LNCaP clone FGC (cell line): ENCODE results near the gene PPP2R3A.

ENCODE experiments used
- DNase-seq: peaks from one replicate; pipeline ENCODE4 v3.0.0-alpha.2; 2011; ENCODE audit warnings: low read depth
- H3K4me3 ChIP-seq: 2 replicates; pipeline ENCODE4 v1.5.1; 2011; ENCODE audit warnings: mild to moderate bottlenecking, low read depth, low read length, control low read depth
- TF ChIP-seq, protein P1 (sequence below): IDR thresholded peaks from 2 replicates; pipeline ENCODE4 v1.5.1; 2012; ENCODE audit warnings: mild to moderate bottlenecking; ENCODE audit not compliant: control insufficient read depth, insufficient read depth; ENCODE audit errors: extremely low read depth

PPP2R3A gene

GRCh38 chr3:135944831-135945230 lies 20.7 kb upstream of the PPP2R3A start:
- DNase-seq, result no peak
- TF ChIP-seq, protein P1, sequence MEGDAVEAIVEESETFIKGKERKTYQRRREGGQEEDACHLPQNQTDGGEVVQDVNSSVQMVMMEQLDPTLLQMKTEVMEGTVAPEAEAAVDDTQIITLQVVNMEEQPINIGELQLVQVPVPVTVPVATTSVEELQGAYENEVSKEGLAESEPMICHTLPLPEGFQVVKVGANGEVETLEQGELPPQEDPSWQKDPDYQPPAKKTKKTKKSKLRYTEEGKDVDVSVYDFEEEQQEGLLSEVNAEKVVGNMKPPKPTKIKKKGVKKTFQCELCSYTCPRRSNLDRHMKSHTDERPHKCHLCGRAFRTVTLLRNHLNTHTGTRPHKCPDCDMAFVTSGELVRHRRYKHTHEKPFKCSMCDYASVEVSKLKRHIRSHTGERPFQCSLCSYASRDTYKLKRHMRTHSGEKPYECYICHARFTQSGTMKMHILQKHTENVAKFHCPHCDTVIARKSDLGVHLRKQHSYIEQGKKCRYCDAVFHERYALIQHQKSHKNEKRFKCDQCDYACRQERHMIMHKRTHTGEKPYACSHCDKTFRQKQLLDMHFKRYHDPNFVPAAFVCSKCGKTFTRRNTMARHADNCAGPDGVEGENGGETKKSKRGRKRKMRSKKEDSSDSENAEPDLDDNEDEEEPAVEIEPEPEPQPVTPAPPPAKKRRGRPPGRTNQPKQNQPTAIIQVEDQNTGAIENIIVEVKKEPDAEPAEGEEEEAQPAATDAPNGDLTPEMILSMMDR, result no peak
- H3K4me3 ChIP-seq, result no peak overlapping the region

DNA sequence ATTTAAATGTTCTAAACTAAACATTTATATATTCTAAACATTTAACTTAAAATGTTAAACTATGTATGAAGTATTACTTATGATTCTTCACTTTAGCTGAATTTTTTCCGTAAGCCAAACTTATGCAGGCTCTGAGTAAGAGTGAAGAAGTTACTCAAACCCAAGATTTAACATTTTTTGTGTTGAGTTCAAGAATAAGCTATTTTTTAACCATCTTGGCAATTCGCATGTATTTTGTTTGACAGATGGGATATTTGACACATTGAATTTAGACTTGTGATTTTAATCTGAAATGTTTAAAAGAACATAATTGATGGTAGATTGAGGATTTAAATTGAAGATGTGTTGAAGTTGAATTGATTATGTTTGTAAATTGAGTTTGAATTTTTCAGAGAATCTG lies 14.6 kb upstream of the PPP2R3A start:
- TF ChIP-seq, protein P1, result no peak
- no peak for DNase-seq
- H3K4me3 ChIP-seq, result no peak overlapping the region

DNA sequence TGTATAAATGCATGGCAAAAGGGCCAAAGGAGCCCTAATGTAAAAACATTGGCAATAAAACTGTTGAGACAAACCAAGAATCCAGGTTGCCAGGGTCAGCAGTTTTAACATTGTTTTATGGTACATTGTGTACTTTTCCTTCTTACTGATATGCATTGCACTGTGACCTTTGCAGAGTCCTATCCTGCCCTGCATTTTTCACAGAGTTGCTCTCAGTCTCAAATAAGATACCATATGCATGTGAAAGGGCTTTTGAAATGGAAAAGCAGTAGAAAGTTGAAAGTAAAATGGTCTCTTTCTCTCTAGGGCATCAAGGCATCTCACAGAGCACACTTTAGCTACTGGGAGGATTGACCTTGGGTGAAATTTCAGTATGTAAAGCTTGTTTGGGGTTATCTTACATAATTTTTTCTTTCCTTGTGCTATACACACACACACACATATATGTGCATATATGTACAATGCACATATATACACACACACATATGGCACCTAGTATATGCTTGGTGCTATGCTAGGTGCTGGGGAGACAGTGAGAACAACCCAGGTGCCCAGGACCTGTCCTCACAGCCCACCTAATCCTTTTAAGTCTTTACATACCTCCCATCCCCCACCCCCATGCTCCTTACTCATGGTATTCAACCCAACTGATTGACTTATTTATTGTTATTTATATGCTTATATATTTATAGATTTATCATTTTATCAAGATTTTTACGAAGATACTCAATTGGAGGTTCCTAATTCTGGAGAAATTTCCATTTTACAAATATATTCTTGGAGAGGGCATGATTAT lies 1.2 kb upstream of the PPP2R3A start:
- TF ChIP-seq, protein P1, result no peak
- no peak for DNase-seq
- H3K4me3 ChIP-seq, result no peak overlapping the region

GRCh38 chr3:135965129-135965505 lies 411 bp upstream of the PPP2R3A start:
- TF ChIP-seq, protein P1, result no peak
- DNase-seq, result no peak
- no peak overlapping the region for H3K4me3 ChIP-seq

- peak overlapping the region; percentile 74 for H3K4me3 ChIP-seq
- TF ChIP-seq, protein P1, result no peak
- no peak for DNase-seq
Observed at GRCh38 chr3:135966271-135966961, 888 bp downstream of the PPP2R3A start.

DNA sequence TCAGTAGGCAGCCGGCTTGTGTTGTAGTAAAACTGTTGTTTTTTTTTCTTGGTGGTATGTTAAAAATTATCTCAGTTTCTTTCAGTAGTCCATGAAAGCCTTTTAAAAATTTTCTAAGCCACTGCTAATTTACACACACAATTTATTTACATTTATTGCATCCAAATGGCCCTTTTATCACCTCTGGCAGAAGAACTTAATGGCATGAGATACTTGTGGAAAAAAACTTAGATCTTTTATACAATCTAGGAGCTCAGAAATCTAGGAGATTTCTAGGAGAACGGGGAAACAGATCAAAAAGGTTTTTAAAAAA lies 1.4 kb downstream of the PPP2R3A start:
- TF ChIP-seq, protein P1, result no peak

DNA sequence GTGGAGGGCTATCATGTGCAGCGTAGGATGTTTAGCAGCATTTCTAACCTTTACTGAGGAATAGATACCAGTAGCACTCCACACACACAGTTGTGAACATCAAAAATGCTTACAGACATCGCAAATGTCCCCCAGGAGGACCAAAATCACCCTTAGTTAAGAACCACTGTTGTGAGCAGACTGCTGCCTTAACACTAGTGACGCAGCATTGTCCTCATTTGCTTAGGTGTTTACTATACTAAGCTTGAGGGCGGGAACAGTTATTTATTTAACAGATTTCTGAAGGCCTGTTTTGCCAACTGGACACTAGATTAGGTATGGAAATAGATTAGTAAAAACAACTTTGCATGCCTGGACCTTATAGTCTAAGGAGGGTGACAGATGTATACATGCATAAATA lies 2.3 kb downstream of the PPP2R3A start:
- H3K4me3 ChIP-seq, result no peak overlapping the region
- TF ChIP-seq, protein P1, result no peak
- no peak for DNase-seq

More for the DNA sequence above, 1.4 kb downstream of the PPP2R3A start:
- peak overlapping the region; percentile 74 for H3K4me3 ChIP-seq
- DNase-seq, result no peak
